Upper lobe of right lung (tissue), 1 donor: ENCODE measurements around the gene SUN2. TPM values are rescaled to one million over a fixed set of nuclear protein-coding genes. Genes with fewer than 3 reads are reported as not detected.

Source experiments
- ATAC-seq: fragments of 200-7000 bp; cut with Tn5 transposase; one replicate; pipeline ENCODE4 v1.9.1; 2020; ENCODE audit warnings: mild to moderate bottlenecking, moderate library complexity
- DNase-seq: peaks from one replicate; pipeline ENCODE4 v3.0.0-alpha.2; 2020
- H3K27ac ChIP-seq: fragments of 200-600 bp; one replicate; pipeline ENCODE4 v1.8.0; 2022
- H3K27me3 ChIP-seq: fragments of 200-600 bp; one replicate; pipeline ENCODE4 v1.8.0; 2022; ENCODE audit warnings: mild to moderate bottlenecking
- H3K36me3 ChIP-seq: fragments of 200-600 bp; one replicate; pipeline ENCODE4 v1.8.0; 2022
- H3K4me1 ChIP-seq: fragments of 200-600 bp; one replicate; pipeline ENCODE4 v1.8.0; 2022
- H3K4me3 ChIP-seq: fragments of 200-600 bp; one replicate; pipeline ENCODE4 v1.8.0; 2022; ENCODE audit warnings: mild to moderate bottlenecking
- H3K9me3 ChIP-seq: fragments of 200-600 bp; one replicate; pipeline ENCODE4 v1.8.0; 2022
- intact Hi-C: fragments of 100-400 bp; cut with DNase I; formaldehyde crosslinking; loops from one replicate; pipeline ENCODE4 v1.11.0; 2022
- total RNA-seq: library from RNA; stranded (reverse); fragmentation: NEBNext Ultra II Directional; extraction: Animal tissue kit (Norgen Biotek cat#: 25700); gene quantifications from one replicate; pipeline ENCODE4 v1.2.1, GENCODE V29; 2021
- TF ChIP-seq, protein P1 (sequence below): fragments of 200-600 bp; IDR thresholded peaks from one replicate; pipeline ENCODE4 v1.8.0; 2022; ENCODE audit warnings: antibody characterized with exemption
- donor health status: DM: no; HTN: yes; CAD: no; lungs with severe emphysema.

SUN2 gene
- total RNA-seq, 1 donor from 2014 or later, result 242 TPM

DNA sequence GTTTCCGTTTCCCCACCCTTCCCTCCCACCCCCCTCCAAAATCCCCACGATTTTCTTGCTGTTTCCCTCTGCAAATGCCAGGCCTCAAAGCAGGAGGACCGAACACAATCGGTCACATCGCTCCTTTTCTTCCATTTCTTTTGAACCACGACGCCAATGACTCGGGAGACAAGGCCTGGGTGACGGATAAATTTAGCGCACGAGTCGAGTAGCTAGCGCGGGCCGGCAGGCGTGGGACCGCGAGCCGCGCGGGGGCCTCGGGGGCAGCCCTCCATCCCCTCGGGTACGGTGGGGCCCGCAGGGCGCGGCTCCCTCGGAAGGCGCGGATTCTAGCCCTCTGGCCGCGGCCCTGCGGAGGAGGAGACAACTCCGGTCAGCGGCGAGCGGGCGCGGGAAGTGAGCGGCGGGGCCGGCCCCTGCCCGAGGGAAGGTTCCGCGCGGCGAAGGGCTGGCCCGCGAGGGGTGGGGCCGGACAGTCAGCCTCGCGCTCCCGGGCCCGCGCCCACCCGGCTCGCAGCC, 55.5 kb downstream of the SUN2 start:
- DNase-seq, result peak; percentile 91
- H3K4me1 ChIP-seq, result peaks cover 50% of the 10 kb centered on the region
- intact Hi-C loops, result no loop called here

DNA sequence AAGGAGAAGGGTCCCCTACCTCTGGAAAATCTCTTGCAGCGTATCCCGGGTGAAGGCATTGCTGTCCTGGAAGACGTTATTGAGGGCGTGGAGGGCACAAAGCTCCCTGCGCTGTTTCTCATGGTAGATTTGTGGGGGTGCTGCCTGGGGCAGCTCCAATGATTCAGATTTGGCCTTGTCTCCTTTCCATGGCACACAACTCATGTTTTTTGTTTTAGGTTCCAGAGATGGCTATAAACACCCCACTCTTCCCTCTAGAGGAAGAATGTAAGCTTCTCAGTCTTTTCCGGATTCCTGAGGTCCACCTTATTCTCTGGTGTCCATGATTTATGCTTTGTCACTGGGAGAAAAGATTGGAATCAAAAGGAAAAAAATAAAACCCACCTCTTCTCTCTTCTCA, 56.0 kb downstream of the SUN2 start:
- H3K4me1 ChIP-seq, result peaks cover 50% of the 10 kb centered on the region
- ATAC-seq, result no peak
- intact Hi-C loops, result no loop called here
- peak overlapping the region; percentile 82 for H3K4me3 ChIP-seq
- TF ChIP-seq, protein P1, sequence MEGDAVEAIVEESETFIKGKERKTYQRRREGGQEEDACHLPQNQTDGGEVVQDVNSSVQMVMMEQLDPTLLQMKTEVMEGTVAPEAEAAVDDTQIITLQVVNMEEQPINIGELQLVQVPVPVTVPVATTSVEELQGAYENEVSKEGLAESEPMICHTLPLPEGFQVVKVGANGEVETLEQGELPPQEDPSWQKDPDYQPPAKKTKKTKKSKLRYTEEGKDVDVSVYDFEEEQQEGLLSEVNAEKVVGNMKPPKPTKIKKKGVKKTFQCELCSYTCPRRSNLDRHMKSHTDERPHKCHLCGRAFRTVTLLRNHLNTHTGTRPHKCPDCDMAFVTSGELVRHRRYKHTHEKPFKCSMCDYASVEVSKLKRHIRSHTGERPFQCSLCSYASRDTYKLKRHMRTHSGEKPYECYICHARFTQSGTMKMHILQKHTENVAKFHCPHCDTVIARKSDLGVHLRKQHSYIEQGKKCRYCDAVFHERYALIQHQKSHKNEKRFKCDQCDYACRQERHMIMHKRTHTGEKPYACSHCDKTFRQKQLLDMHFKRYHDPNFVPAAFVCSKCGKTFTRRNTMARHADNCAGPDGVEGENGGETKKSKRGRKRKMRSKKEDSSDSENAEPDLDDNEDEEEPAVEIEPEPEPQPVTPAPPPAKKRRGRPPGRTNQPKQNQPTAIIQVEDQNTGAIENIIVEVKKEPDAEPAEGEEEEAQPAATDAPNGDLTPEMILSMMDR, result no peak
- DNase-seq, result no peak
- no peaks in the 10 kb centered on the region for H3K27me3 ChIP-seq
- no peaks in the 10 kb centered on the region for H3K36me3 ChIP-seq
- H3K9me3 ChIP-seq, result no peaks in the 10 kb centered on the region
- H3K27ac ChIP-seq, result peak overlapping the region; percentile 95

More for the DNA sequence above, 55.5 kb downstream of the SUN2 start:
- TF ChIP-seq, protein P1, result no peak
- peak; percentile 66 for ATAC-seq
- Histone ChIP-seq H3K27me3 (no peaks in the 10 kb centered on the region), H3K36me3 (no peaks in the 10 kb centered on the region), H3K9me3 (no peaks in the 10 kb centered on the region), H3K4me3 (peak overlapping the region; percentile 82), H3K27ac (peak overlapping the region; percentile 95)

DNA sequence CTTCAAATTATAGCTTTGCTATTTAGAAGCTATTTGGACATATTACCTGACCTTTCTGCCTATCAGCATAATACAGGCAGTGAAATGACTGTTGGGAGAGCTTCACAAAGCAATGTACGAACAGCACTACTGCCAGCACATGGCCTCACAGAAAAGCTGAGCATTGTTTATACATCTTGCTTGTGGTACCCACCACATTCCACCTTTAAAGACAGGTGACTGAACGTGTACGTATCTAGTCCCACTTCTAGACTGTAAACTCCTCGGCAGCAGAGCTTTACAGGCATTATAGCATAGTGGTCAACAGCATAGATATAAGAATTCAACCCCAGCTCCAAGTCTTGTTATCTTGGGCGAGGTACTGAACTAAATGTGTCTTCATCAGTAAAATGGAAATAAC, 56.7 kb downstream of the SUN2 start:
- DNase-seq (no peak), ATAC-seq (no peak)
- peaks cover 46% of the 10 kb centered on the region for H3K4me1 ChIP-seq
- H3K27me3 ChIP-seq, result no peaks in the 10 kb centered on the region
- no peaks in the 10 kb centered on the region for H3K36me3 ChIP-seq
- intact Hi-C loops, result no loop called here
- peak overlapping the region; percentile 95 for H3K27ac ChIP-seq
- TF ChIP-seq, protein P1, result no peak
- H3K4me3 ChIP-seq, result peak overlapping the region; percentile 82
- H3K9me3 ChIP-seq, result no peaks in the 10 kb centered on the region

DNA sequence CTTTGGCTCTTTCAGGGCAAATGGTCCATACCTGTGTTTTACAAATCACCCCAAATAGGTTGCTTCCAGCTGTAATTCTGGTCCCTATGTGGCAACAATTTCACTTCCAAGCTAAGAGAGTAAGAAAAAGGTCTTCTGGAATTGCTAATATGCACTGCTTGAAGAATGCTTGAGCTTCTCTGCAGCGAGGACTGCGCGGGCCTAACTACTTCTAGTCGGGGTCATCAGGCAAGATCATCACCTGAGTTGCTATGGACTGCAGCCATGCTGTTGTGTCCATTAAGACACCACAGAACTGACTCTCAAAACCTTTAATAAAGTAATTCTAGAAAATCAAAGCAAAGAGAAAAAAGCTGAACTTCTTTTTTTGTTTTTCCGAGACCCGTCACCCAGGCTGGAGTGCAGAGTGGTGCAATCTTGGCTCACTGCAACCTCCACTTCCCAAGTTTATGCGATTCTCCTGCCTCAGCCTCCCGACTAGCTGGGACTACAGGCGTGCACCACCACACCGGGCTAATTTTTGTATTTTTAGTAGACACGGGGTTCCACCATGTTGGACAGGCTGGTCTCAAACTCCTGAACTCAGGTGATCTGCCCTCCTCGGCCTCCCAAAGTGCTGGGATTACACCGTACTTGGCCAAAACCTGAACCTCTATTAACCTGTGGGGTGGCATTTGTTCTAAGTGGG, 57.2 kb downstream of the SUN2 start:
- H3K27ac ChIP-seq, result peak overlapping the region; percentile 95
- DNase-seq (peak; percentile 26), ATAC-seq (no peak)
- no peaks in the 10 kb centered on the region for H3K27me3 ChIP-seq
- H3K4me3 ChIP-seq, result peak overlapping the region; percentile 82
- peaks cover 51% of the 10 kb centered on the region for H3K4me1 ChIP-seq
- TF ChIP-seq, protein P1, result no peak
- H3K36me3 ChIP-seq, result no peaks in the 10 kb centered on the region
- H3K9me3 ChIP-seq, result no peaks in the 10 kb centered on the region
- intact Hi-C loops, result no loop called here

- DNase-seq (peak; percentile 53), ATAC-seq (no peak)
- H3K4me3 ChIP-seq, result no peak overlapping the region
- peak overlapping the region; percentile 95 for H3K27ac ChIP-seq
- peaks cover 54% of the 10 kb centered on the region for H3K4me1 ChIP-seq
- no peaks in the 10 kb centered on the region for H3K27me3 ChIP-seq
- H3K36me3 ChIP-seq, result no peaks in the 10 kb centered on the region
- H3K9me3 ChIP-seq, result no peaks in the 10 kb centered on the region
- TF ChIP-seq, protein P1, result no peak
- intact Hi-C loops, result no loop called here
Measured at GRCh38 chr22:38697425-38698089, 58.2 kb downstream of the SUN2 start.
